Right cardiac atrium (tissue), 5 donors: ENCODE data around the gene TDRD6. TPM values are rescaled to one million over a fixed set of nuclear protein-coding genes. Genes with fewer than 3 reads are reported as not detected.

Experiments used
- ATAC-seq, 2 donors: fragments of 200-7000 bp; cut with Tn5 transposase; one replicate each; pipeline versions ENCODE4 v1.8.0 to v1.9.1; 2020; ENCODE audit warnings: moderate library complexity in 2 of 2, mild to moderate bottlenecking in 1 of 2
- DNase-seq, 3 donors: peaks; one replicate each; pipeline ENCODE4 v3.0.0-alpha.2; 2020
- H3K27ac ChIP-seq: one replicate; pipeline ENCODE4 v1.5.1; 2013; ENCODE audit warnings: mild to moderate bottlenecking, low read length, control low read depth, moderate library complexity
- H3K27me3 ChIP-seq: one replicate; pipeline ENCODE4 v1.6.1; 2013; ENCODE audit not compliant: control insufficient read depth, insufficient read depth
- H3K4me1 ChIP-seq: one replicate; pipeline ENCODE4 v1.6.1; 2013; ENCODE audit warnings: low read length; ENCODE audit not compliant: control insufficient read depth, insufficient read depth
- H3K4me3 ChIP-seq: one replicate; pipeline ENCODE4 v1.5.1; 2013; ENCODE audit warnings: low read length, control low read depth
- H3K9me3 ChIP-seq: one replicate; pipeline ENCODE4 v1.6.1; 2013; ENCODE audit warnings: low read length; ENCODE audit not compliant: control insufficient read depth
- WGBS: extraction: QIAGEN DNeasy Blood & Tissue Kit; methylation state at CpG from one replicate; pipeline ENCODE4 v1.1.7; 2013; 5-methylcytosine and 5-hydroxymethylcytosine counted together
- intact Hi-C, 4 donors: fragments of 100-400 bp; cut with DNase I; formaldehyde crosslinking; loops; one replicate each; pipeline versions ENCODE4 v1.11.0 to v1.14.0; 2022 to 2023
- polyA plus RNA-seq: library from polyadenylated mRNA; stranded (reverse); fragments of 200-250 nt; gene quantifications from one replicate; pipeline ENCODE4 v1.2.3, GENCODE V29; 2013
- total RNA-seq, 4 donors: library from RNA; stranded (reverse); fragmentation: NEBNext Ultra II Directional; extraction: Animal tissue kit (Norgen Biotek cat#: 25700); gene quantifications; one replicate each; pipeline ENCODE4 v1.2.1, GENCODE V29; 2021
- donor health status: healthy with polysubstance abuse.
- donor health status: DM: no; HTN: yes; CAD: no.
- donor health status: DM: no; HTN: no; CAD: no.
- donor health status: DM: no; HTN: yes; CAD: no; lungs with severe emphysema.
- donor health status: DM: yes; HTN: yes; CAD: no.

TDRD6 gene
- total and polyA plus RNA-seq, 5 donors = 0.27 to 1.2 (median 0.46) TPM

- peak in 1 of 3 donors; percentile 36 for DNase-seq
Measured at GRCh38 chr6:46720401-46720800, 32.7 kb downstream of the TDRD6 start.

GRCh38 chr6:46729787-46730326 is 42.2 kb downstream of the TDRD6 start:
- no peaks in the 10 kb centered on the region for H3K9me3 ChIP-seq
- H3K27ac ChIP-seq = no peak overlapping the region
- no peaks in the 10 kb centered on the region for H3K4me1 ChIP-seq
- intact Hi-C loops = no loop called here
- no peak overlapping the region for H3K4me3 ChIP-seq
- H3K27me3 ChIP-seq = no peaks in the 10 kb centered on the region
- 89% methylated on average over 1 of the region's 1 CpG for WGBS
- DNase-seq (no peak), ATAC-seq (no peak)

More at GRCh38 chr6:46720401-46720800, 32.7 kb downstream of the TDRD6 start:
- Histone ChIP-seq H3K27me3 (no peaks in the 10 kb centered on the region), H3K27ac (no peak overlapping the region), H3K4me3 (no peak overlapping the region), H3K9me3 (no peaks in the 10 kb centered on the region), H3K4me1 (no peaks in the 10 kb centered on the region)
- intact Hi-C loops = no loop called here
- ATAC-seq = no peak
- WGBS = 68% methylated on average over 1 of the region's 1 CpG

- ATAC-seq (no peak), DNase-seq (no peak)
- intact Hi-C loops = no loop called here
- WGBS = 44% methylated on average over 4 of the region's 4 CpGs
- Histone ChIP-seq H3K4me1 (no peaks in the 10 kb centered on the region), H3K27ac (no peak overlapping the region), H3K9me3 (no peaks in the 10 kb centered on the region), H3K4me3 (no peak overlapping the region), H3K27me3 (no peaks in the 10 kb centered on the region)
Measured at GRCh38 chr6:46730921-46731461, 43.3 kb downstream of the TDRD6 start.

GRCh38 chr6:46733341-46733801 is 45.7 kb downstream of the TDRD6 start:
- Histone ChIP-seq H3K4me1 (no peaks in the 10 kb centered on the region), H3K4me3 (no peak overlapping the region), H3K27ac (no peak overlapping the region), H3K9me3 (no peaks in the 10 kb centered on the region), H3K27me3 (no peaks in the 10 kb centered on the region)
- WGBS = 90% methylated on average over 2 of the region's 2 CpGs
- ATAC-seq (no peak), DNase-seq (no peak)
- intact Hi-C loops = no loop called here

DNA sequence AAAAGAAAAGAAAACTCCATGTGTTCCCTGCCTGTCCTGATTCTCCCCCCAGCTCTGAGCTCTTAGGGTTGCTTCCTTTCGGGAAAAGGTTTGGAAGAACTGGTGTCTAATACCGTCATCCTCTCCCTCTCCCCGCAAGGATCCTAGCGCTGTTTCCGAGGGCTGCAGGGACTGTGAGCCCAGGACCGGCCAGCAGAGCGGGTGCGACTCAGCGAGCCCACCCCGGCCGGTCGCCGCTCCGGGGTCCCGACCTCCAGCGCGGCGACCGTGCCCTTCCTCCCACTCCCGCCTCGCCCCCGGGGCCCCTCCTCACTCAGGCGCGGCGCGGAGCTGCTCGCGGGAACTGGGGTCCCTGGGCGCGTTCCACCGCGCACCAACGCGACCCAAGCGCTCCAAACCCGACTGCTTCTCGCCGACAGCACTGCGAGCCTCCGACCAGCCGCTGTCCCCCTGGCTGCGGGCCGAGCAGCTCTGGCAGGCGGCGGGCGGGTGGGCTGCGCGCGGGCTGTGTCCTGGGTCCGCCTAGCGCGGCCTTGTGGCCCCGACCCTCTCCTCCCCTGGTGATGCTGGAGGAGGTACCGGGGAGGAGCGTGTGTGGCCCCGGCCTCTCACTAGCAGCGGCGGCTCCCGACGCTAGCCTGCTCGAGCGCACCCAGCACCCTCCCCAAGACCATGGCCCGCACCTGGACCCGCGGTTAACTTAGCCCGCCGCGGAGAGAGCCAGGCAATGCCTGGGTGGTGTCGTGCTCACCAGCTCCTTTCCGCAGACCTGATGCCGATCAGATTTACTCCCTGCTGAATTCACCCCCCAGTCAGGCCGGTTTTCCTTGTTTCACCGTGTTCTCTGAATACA is 47.4 kb downstream of the TDRD6 start, which contains the start of gene PLA2G7:
TSS of gene PLA2G7 (minus strand) at position 509 of the 853 bp plus-strand sequence. CDS start 12,484 bp downstream, outside the sequence.
- ATAC-seq (peak; percentile 79 to 82), DNase-seq (peak; percentile 16 to 63 (median 62))
- WGBS = under 1% methylated on average over 73 of the region's 73 CpGs
- Histone ChIP-seq H3K4me1 (no peaks in the 10 kb centered on the region), H3K4me3 (peak within 1 kb of the TSS; percentile 55), H3K9me3 (no peaks in the 10 kb centered on the region), H3K27ac (no peak within 1 kb of the TSS), H3K27me3 (no peaks in the 10 kb centered on the region)
- intact Hi-C loops = no loop called here

DNA sequence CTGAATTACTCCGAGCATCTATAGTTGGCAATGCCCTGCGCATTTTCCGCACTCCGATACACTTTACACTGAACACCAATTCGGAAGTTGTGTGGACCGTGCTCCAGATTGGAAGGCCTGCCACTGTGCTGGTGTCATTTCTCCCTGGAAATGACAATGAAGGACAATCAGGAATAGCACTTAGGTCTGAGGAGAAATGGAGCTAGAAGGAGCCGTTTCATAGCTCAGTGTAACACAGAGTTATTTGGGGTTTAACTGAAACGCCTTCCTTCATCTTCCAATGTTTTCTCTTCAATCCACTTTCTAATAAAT is 48.0 kb downstream of the TDRD6 start:
- Histone ChIP-seq H3K27ac (no peak overlapping the region), H3K4me3 (peak overlapping the region; percentile 55), H3K4me1 (no peaks in the 10 kb centered on the region), H3K9me3 (no peaks in the 10 kb centered on the region), H3K27me3 (no peaks in the 10 kb centered on the region)
- intact Hi-C loops = no loop called here
- WGBS = 27% methylated on average over 8 of the region's 8 CpGs
- ATAC-seq (peak in 1 of 2 donors; percentile 30), DNase-seq (no peak)

DNA sequence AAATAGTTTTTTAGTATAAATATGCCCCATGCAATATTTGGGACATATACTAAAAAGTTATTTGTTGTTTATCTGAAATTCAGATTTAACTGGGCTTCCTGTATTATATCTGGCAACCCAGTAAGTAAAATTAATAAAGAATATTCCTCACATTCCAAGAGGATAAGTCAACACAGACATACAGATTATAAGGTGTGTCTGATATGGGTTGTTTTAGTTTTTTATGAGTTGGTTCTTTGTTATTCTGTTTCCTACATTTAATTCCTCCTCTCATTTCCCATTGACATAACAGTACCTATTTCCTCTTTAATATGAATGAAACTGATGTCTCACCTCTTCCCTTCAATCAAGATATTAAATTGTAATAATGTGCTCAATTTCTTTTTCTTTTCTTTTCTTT is 49.2 kb downstream of the TDRD6 start:
- H3K27ac ChIP-seq = no peak overlapping the region
- ATAC-seq (no peak), DNase-seq (no peak)
- no peaks in the 10 kb centered on the region for H3K27me3 ChIP-seq
- no peaks in the 10 kb centered on the region for H3K9me3 ChIP-seq
- no peaks in the 10 kb centered on the region for H3K4me1 ChIP-seq
- intact Hi-C loops = no loop called here
- no peak overlapping the region for H3K4me3 ChIP-seq

DNA sequence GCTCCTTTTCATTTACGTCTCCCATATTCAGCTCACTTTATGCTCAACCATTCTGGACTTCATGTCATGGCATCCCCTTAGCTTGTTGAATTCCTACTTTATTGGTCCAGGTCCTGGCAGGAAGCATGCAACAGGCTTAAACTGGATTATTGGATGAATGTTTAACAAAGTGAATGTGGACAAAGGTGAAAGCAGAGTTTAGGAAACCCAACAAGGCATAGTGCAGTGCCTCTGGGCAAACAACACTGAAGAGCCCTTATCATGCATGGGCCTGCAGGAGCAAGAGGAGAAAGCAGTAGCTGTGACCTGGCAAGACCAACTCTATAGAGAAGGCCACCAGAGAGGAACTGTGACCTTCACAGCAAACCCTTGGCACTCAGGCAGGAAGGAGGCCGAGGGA is 53.8 kb downstream of the TDRD6 start:
- Histone ChIP-seq H3K4me1 (no peaks in the 10 kb centered on the region), H3K9me3 (no peaks in the 10 kb centered on the region), H3K4me3 (no peak overlapping the region), H3K27ac (no peak overlapping the region), H3K27me3 (no peaks in the 10 kb centered on the region)
- whole genome bisulfite sequencing = 93% methylated on average over 2 of the region's 2 CpGs
- intact Hi-C loops = no loop called here
- no peak for DNase-seq
- ATAC-seq = no peak

DNA sequence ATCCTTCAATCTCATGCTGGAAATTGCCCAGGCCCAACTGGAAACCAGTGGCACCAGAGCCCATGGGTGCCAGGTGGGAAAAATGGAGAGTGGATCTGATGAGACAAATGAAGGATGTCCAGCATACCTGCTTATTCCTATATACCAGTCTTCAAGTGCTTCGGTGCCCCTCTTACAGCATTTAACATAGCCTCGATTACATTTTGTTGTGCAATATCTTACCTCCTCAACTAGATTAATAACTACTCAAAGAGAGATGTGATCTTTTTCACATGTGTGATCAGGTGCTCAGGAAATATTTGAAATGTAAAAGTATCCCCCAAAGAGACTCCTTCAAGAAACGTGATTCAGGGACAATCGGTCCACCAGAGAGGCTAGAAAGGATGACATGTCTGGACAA is 54.2 kb downstream of the TDRD6 start:
- ATAC-seq = no peak
- Histone ChIP-seq H3K4me3 (no peak overlapping the region), H3K27ac (no peak overlapping the region), H3K4me1 (no peaks in the 10 kb centered on the region), H3K9me3 (no peaks in the 10 kb centered on the region), H3K27me3 (no peaks in the 10 kb centered on the region)
- no peak for DNase-seq
- WGBS = 93% methylated on average over 4 of the region's 4 CpGs
- intact Hi-C loops = no loop called here

- no peak overlapping the region for H3K4me3 ChIP-seq
- intact Hi-C loops = no loop called here
- 85% methylated on average over 1 of the region's 1 CpG for WGBS
- H3K4me1 ChIP-seq = no peaks in the 10 kb centered on the region
- no peaks in the 10 kb centered on the region for H3K9me3 ChIP-seq
- no peaks in the 10 kb centered on the region for H3K27me3 ChIP-seq
- no peak for DNase-seq
- no peak overlapping the region for H3K27ac ChIP-seq
- ATAC-seq = no peak
Measured at GRCh38 chr6:46743425-46744158, 55.9 kb downstream of the TDRD6 start.
